ENCODE data around the gene KY.

DNA sequence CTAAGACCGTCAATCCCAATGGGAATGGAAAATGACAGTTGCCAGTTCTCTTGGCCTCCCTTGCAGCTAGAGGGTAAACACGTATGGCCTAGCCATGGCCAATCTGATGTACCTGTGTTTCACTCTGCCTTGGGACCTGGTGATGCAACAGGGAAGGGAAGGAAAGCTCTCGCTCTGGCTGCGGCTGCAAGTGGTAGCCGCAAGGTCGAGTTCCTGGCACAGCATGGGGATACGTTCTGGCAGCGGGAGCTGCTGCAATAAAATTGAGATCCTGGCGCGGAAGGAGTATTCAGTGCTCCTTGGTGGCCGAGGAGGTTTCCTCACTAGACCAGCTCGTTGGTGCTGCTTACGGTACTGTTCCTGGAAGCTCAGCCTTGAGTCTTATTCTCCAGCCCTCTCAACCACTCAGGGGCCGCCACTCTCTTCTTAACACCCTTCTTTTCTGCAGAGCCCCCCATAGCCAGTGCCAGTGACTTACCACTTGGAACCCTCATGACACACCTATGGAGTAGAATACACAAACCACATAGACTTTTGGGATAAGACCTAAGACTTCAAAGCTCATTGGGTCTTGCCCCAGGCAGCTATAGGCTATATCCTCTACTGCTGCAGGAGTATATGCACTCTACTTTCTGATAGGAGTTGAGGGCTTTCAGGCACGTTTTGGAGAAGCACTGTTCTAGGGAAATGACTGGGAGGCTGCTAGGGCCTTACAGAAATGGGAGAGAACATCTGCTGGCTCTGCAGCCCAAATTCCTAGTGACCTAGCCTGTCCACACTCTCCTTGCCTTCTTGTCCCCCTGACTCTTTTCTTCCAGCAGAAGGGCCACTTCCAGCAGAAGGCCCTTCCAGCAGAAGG, 2.7 kb downstream of the KY start:
- TF ChIP-seq POLR2A (IDR thresholded peaks at IDR 0.05) (no peak), EP300 (IDR thresholded peaks at IDR 0.05) (no peak)
- TF ChIP-seq, protein P1, sequence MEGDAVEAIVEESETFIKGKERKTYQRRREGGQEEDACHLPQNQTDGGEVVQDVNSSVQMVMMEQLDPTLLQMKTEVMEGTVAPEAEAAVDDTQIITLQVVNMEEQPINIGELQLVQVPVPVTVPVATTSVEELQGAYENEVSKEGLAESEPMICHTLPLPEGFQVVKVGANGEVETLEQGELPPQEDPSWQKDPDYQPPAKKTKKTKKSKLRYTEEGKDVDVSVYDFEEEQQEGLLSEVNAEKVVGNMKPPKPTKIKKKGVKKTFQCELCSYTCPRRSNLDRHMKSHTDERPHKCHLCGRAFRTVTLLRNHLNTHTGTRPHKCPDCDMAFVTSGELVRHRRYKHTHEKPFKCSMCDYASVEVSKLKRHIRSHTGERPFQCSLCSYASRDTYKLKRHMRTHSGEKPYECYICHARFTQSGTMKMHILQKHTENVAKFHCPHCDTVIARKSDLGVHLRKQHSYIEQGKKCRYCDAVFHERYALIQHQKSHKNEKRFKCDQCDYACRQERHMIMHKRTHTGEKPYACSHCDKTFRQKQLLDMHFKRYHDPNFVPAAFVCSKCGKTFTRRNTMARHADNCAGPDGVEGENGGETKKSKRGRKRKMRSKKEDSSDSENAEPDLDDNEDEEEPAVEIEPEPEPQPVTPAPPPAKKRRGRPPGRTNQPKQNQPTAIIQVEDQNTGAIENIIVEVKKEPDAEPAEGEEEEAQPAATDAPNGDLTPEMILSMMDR (IDR thresholded peaks at IDR 0.05), result no peak

Measured in tibial nerve (tissue), 4 donors.